ENCODE results near the gene ANKS1B.
"Not testable (repeated sequence)": the region's sequence is repeated elsewhere in the genome, so short reads cannot be mapped to it uniquely, and the experiment has no call there.

ANKS1B gene

DNA sequence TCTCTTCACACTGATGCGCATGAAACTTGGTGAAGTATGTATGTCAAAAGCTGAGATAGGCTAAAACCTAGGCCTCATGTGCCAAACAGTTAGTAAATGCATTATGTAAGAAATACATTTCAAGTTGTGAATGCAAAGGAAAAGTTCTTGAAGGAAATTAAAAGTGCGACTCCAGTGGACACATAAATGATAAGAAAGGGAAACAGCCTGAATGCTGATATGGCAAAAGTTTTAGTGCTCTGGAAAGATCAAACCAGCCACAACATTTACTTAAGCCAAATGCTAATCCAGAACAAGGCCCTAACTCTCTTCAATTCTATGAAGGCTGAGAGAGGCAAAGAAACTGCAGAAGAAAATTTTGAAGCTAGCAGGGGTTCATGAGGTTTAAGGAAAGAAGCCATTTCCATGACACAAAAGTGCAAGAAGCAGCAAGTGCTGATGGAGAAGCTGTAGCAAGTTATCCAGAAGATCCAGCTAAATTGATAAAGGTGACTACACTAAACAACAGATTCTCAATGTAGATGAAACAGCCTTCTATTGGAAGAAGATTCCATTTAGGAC is 262.9 kb downstream of the ANKS1B start:
- POLR2A ChIA-PET, result no interaction called here

DNA sequence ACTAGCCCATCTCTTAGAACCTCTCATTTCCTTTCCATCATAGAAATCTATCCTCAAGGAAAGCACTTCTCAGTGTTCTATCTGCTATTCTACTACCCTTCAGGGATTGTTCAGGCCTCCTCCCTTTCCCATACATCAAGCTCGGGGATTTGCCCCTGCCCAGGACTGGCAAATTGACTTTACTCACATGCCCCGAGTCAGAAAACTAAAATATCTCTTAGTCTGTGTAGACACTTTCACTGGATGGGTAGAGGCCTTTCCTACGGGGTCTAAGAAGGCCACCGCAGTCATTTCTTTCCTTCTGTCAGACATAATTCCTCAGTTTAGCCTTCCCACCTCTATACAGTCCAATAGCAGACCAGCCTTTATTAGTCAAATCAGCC is 264.7 kb downstream of the ANKS1B start:
- H3K4me3 ChIP-seq (ENCODE audit: low read depth, low read length); CTCF ChIA-PET; H3K4me1 ChIP-seq (ENCODE audit: control insufficient read depth, insufficient read depth, low read length); H3K27ac ChIP-seq (ENCODE audit: extremely low read depth, low read depth, low read length); H3K36me3 ChIP-seq (ENCODE audit: control insufficient read depth in 2 of 2, insufficient read depth in 1 of 2, low read length in 2 of 2); POLR2A ChIA-PET; H3K9me3 ChIP-seq (ENCODE audit: control insufficient read depth, insufficient read depth, low read depth, low read length): not testable (repeated sequence)

More for the DNA sequence above, 262.9 kb downstream of the ANKS1B start:
- Histone ChIP-seq H3K36me3 (ENCODE audit: control insufficient read depth in 2 of 2, insufficient read depth in 1 of 2, low read length in 2 of 2) (no peaks in the 10 kb centered on the region), H3K4me3 (ENCODE audit: low read depth, low read length) (no peak overlapping the region), H3K27ac (ENCODE audit: extremely low read depth, low read depth, low read length) (no peak overlapping the region), H3K4me1 (ENCODE audit: control insufficient read depth, insufficient read depth, low read length) (no peaks in the 10 kb centered on the region), H3K9me3 (ENCODE audit: control insufficient read depth, insufficient read depth, low read depth, low read length) (no peaks in the 10 kb centered on the region)
- CTCF ChIA-PET, result interaction anchor here (0.6 to 0.7 kb wide), 2 partner anchors 699 to 1266 kb away, joined by 3 read pairs; no protein-coding TSS in a partner anchor
- TF ChIP-seq, protein P1, sequence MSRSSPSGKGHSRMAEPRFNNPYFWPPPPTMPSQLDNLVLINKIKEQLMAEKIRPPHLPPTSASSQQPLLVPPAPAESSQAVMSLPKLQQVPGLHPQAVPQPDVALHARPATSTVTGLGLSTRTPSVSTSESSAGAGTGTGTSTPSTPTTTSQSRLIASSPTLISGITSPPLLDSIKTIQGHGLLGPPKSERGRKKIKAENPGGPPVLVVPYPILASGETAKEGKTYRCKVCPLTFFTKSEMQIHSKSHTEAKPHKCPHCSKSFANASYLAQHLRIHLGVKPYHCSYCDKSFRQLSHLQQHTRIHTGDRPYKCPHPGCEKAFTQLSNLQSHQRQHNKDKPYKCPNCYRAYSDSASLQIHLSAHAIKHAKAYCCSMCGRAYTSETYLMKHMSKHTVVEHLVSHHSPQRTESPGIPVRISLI (tag by site-specific recombination; IDR thresholded peaks at IDR 0.05), result no peak
- TF ChIP-seq ZSCAN16 (tag by site-specific recombination; IDR thresholded peaks at IDR 0.05) (no peak), ZBTB8A (tag by site-specific recombination; IDR thresholded peaks at IDR 0.05) (no peak), ZNF677 (tag by site-specific recombination; IDR thresholded peaks at IDR 0.05) (no peak), ZNF501 (tag by site-specific recombination; IDR thresholded peaks at IDR 0.05) (no peak), ZNF791 (tag by site-specific recombination; IDR thresholded peaks at IDR 0.05) (no peak), ZNF211 (tag by site-specific recombination; IDR thresholded peaks at IDR 0.05; ENCODE audit: low read depth) (no peak), ZXDB (tag by site-specific recombination; IDR thresholded peaks at IDR 0.05) (no peak), ZNF341 (tag by site-specific recombination; IDR thresholded peaks at IDR 0.05; ENCODE audit: low read depth) (no peak), ZNF785 (tag by site-specific recombination; IDR thresholded peaks at IDR 0.05) (no peak), ZFHX2 (tag by site-specific recombination; conservative IDR thresholded peaks at IDR 0.05) (no peak), ZNF37A (tag by site-specific recombination; IDR thresholded peaks at IDR 0.05) (no peak), KLF10 (tag by site-specific recombination; IDR thresholded peaks at IDR 0.05) (no peak), ZFP37 (tag by site-specific recombination; IDR thresholded peaks at IDR 0.05) (no peak), ZNF423 (tag by site-specific recombination; IDR thresholded peaks at IDR 0.05) (no peak), ZNF792 (tag by site-specific recombination; IDR thresholded peaks at IDR 0.05) (no peak), ZNF2 (tag by site-specific recombination; IDR thresholded peaks at IDR 0.05) (no peak), ZNF561 (tag by site-specific recombination; IDR thresholded peaks at IDR 0.05; ENCODE audit: borderline replicate concordance) (no peak), ZSCAN30 (tag by site-specific recombination; IDR thresholded peaks at IDR 0.05) (no peak)
- TF ChIP-seq, protein P2, sequence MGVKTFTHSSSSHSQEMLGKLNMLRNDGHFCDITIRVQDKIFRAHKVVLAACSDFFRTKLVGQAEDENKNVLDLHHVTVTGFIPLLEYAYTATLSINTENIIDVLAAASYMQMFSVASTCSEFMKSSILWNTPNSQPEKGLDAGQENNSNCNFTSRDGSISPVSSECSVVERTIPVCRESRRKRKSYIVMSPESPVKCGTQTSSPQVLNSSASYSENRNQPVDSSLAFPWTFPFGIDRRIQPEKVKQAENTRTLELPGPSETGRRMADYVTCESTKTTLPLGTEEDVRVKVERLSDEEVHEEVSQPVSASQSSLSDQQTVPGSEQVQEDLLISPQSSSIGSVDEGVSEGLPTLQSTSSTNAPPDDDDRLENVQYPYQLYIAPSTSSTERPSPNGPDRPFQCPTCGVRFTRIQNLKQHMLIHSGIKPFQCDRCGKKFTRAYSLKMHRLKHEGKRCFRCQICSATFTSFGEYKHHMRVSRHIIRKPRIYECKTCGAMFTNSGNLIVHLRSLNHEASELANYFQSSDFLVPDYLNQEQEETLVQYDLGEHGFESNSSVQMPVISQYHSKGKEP (tag by site-specific recombination; IDR thresholded peaks at IDR 0.05), result no peak

DNA sequence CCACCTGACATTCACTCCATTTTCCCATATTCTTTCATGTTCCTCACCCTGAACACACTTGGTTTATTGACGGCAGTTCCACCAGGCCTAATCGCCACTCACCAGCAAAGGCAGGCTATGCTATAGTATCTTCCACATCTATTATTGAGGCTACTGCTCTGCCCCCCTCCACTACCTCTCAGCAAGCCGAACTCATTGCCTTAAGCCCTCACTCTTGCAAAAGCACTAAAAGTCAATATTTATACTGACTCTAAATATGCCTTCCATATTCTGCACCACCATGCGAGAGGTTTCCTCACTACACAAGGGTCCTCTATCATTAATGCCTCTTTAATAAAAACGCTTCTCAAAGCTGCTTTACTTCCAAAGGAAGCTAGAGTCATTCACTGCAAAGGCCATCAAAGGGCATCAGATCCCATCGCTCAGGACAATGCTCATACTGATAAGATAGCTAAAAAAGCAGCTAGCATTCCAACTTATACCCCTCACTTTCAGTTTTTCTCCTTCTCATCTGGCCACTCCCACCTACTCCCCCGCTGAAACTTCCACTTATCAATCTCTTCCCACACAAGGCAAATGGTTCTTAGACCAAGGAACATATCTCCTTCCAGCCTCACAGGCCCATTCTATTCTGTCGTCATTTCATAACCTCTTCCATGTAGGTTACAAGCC is 265.2 kb downstream of the ANKS1B start:
- H3K4me1 ChIP-seq (ENCODE audit: control insufficient read depth, insufficient read depth, low read length); H3K27ac ChIP-seq (ENCODE audit: extremely low read depth, low read depth, low read length); POLR2A ChIA-PET; H3K9me3 ChIP-seq (ENCODE audit: control insufficient read depth, insufficient read depth, low read depth, low read length); CTCF ChIA-PET; H3K36me3 ChIP-seq (ENCODE audit: control insufficient read depth in 2 of 2, insufficient read depth in 1 of 2, low read length in 2 of 2); H3K4me3 ChIP-seq (ENCODE audit: low read depth, low read length): not testable (repeated sequence)

DNA sequence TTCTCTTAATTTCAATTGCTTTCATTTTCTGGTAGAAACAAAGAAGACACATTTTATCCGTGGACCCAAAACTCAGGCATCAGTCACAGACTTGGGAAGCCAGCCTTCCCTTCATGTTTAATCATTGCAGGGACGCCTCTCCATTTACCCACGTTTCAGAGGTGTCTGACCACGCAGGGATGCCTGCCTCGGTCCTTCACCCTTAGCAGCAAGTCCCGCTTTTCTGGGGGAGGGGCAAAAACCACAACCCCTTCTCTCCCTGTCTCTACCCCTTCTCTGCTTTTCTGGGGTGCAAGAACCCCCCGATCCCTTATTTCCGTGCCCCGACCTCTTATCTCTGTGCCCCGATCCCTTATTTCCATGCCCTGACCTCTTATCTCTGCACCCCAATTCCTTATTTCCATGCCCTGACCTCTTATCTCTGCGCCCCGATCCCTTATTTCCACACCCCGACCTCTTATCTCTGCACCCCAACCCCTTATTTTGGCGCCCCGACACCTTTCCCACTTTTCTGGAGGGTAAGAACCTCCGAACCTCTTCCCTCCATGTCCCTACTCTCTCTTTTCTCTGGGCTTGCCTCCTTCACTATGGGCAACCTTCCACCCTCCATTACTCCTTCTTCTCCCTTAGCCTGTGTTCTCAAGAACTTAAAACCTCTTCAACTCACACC is 268.8 kb downstream of the ANKS1B start:
- H3K36me3 ChIP-seq (ENCODE audit: control insufficient read depth in 2 of 2, insufficient read depth in 1 of 2, low read length in 2 of 2); POLR2A ChIA-PET; H3K27ac ChIP-seq (ENCODE audit: extremely low read depth, low read depth, low read length); H3K4me1 ChIP-seq (ENCODE audit: control insufficient read depth, insufficient read depth, low read length); CTCF ChIA-PET; H3K9me3 ChIP-seq (ENCODE audit: control insufficient read depth, insufficient read depth, low read depth, low read length); H3K4me3 ChIP-seq (ENCODE audit: low read depth, low read length): not testable (repeated sequence)

DNA sequence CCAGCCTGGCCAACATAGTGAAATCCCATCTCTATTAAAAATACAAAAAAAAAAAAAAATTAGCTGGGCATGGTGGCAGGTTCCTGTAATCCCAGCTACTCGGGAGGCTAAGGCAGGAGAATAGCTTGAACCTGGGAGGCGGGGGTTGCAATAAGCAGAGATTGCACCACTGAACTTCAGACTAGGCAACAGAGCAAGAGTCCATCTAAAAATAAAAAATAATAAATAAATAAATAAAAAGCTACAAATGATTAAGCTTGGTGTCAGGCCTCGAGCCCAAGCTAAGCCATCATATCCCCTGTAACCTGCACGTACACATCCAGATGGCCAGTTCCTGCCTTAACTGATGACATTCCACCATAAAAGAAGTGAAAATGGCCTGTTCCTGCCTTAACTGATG is 269.8 kb downstream of the ANKS1B start:
- H3K27ac ChIP-seq (ENCODE audit: extremely low read depth, low read depth, low read length); H3K9me3 ChIP-seq (ENCODE audit: control insufficient read depth, insufficient read depth, low read depth, low read length); H3K4me1 ChIP-seq (ENCODE audit: control insufficient read depth, insufficient read depth, low read length); POLR2A ChIA-PET; H3K36me3 ChIP-seq (ENCODE audit: control insufficient read depth in 2 of 2, insufficient read depth in 1 of 2, low read length in 2 of 2); H3K4me3 ChIP-seq (ENCODE audit: low read depth, low read length): not testable (repeated sequence)
- CTCF ChIA-PET, result interaction anchor here (0.6 kb wide), 1 partner anchor 510 kb away, joined by 4 read pairs; no protein-coding TSS in a partner anchor

All from HEK293 (cell line).